HCT116 (cell line): Measurements from ENCODE around the gene PCBP3. TPM values are rescaled to one million over a fixed set of nuclear protein-coding genes. Genes with fewer than 3 reads are reported as not detected.

Experiments used
- ATAC-seq: fragments of 200-7000 bp; cut with Tn5 transposase; 2 replicates; pipeline ENCODE4 v1.9.1; 2020; ENCODE audit warnings: mild to moderate bottlenecking, moderate library complexity
- BruUV-seq: library from RNA; stranded (reverse); fragments of 400-500 nt; replicated peaks from 2 replicates; lab custom pipeline; 2021; lab: Mats Ljungman, UMichigan
- CTCF ChIA-PET: fragments of 300-600 bp; sonication (Branson Sonifier 250); formaldehyde crosslinking; loops from one replicate; lab custom pipeline; 2021; ENCODE audit warnings: antibody characterized with exemption; lab: Charles Lee
- POLR2A ChIA-PET: fragments of 300-600, 350-600 bp; sonication (Branson Sonifier 250); formaldehyde crosslinking; loops from one replicate; lab custom pipeline; 2021; ENCODE audit warnings: antibody characterized with exemption; lab: Charles Lee
- RAD21 ChIA-PET, 2 experiments: fragments of 300-600 bp; sonication (Branson Sonifier 250); formaldehyde crosslinking; loops; one replicate each; lab custom pipeline; 2023; ENCODE audit warnings: low total read pairs in 2 of 2; ENCODE audit not compliant: uncharacterized antibody in 2 of 2, unreplicated experiment in 2 of 2, low non-redundant PET in 1 of 2; lab: Charles Lee
- DNase-seq: peaks from one replicate; pipeline ENCODE4 v3.0.0-alpha.2; 2010; ENCODE audit warnings: low read depth, low spot score
- H2AFZ ChIP-seq: fragments of 200-600 bp; shearing (Covaris generic), sonication (generic); 2 replicates; pipeline ENCODE4 v1.6.1; 2017; ENCODE audit warnings: low read depth, mixed run types, mixed read lengths, antibody characterized with exemption, low read length; ENCODE audit not compliant: poor library complexity, severe bottlenecking
- H3K27ac ChIP-seq: 2 replicates; pipeline ENCODE4 v1.5.1; 2012; ENCODE audit warnings: low read depth, low read length
- H3K27me3 ChIP-seq: fragments of 200-600 bp; sonication (generic); 2 replicates; pipeline ENCODE4 v1.6.1; 2016; ENCODE audit warnings: mixed run types, low read length, mixed read lengths; ENCODE audit not compliant: insufficient read depth
- H3K36me3 ChIP-seq, 2 experiments: fragments of 200-500 bp in 1 of 2; fragments of 200-600 bp in 1 of 2; sonication (Bioruptor generic) in 1 of 2; sonication (generic) in 1 of 2; 2 replicates each; pipeline versions ENCODE4 v1.5.1 to v1.6.1; 2014 to 2016; ENCODE audit warnings: low read length in 2 of 2, inconsistent platforms in 1 of 2, mixed read lengths in 1 of 2, mixed run types in 1 of 2; ENCODE audit not compliant: insufficient read depth in 2 of 2, control insufficient read depth in 1 of 2
- H3K4me1 ChIP-seq, 2 experiments: fragments of 200-600 bp in 1 of 2; sonication (generic) in 1 of 2; 2 replicates each; pipeline versions ENCODE4 v1.5.1 to v1.6.1; 2012 to 2017; ENCODE audit warnings: low read length in 2 of 2, inconsistent platforms in 1 of 2, mild to moderate bottlenecking in 1 of 2, mixed read lengths in 1 of 2, mixed run types in 1 of 2, moderate library complexity in 1 of 2; ENCODE audit not compliant: insufficient read depth in 2 of 2, control insufficient read depth in 1 of 2
- H3K4me2 ChIP-seq: fragments of 200-600 bp; sonication (generic); 2 replicates; pipeline ENCODE4 v1.6.1; 2017; ENCODE audit warnings: mixed run types, low read length, mixed read lengths
- H3K4me3 ChIP-seq, 2 experiments: fragments of 200-600 bp in 1 of 2; sonication (generic) in 1 of 2; replicated peaks in 1 of 2; 2 replicates each; pipeline ENCODE4 v1.5.1; 2011 to 2016; ENCODE audit warnings: low read length in 2 of 2, control low read depth in 1 of 2, low read depth in 1 of 2, mild to moderate bottlenecking in 1 of 2, mixed read lengths in 1 of 2, mixed run types in 1 of 2
- H3K79me2 ChIP-seq: fragments of 200-600 bp; sonication (generic); 2 replicates; pipeline ENCODE4 v1.6.1; 2017; ENCODE audit warnings: mild to moderate bottlenecking, mixed run types, low read length, moderate library complexity, mixed read lengths; ENCODE audit not compliant: insufficient read depth
- H3K9ac ChIP-seq: fragments of 200-600 bp; sonication (generic); 2 replicates; pipeline ENCODE4 v1.6.1; 2016; ENCODE audit warnings: low read length, mixed read lengths
- H3K9me2 ChIP-seq: fragments of 200-600 bp; sonication (generic), shearing (Covaris generic); 2 replicates; pipeline ENCODE4 v1.6.1; 2017; ENCODE audit warnings: mixed run types, mild to moderate bottlenecking, moderate library complexity; ENCODE audit not compliant: insufficient read depth
- H3K9me3 ChIP-seq, 2 experiments: fragments of 200-500 bp in 1 of 2; fragments of 200-600 bp in 1 of 2; sonication (Bioruptor generic) in 1 of 2; sonication (generic) in 1 of 2; 2 replicates each; pipeline ENCODE4 v1.6.1; 2014 to 2017; ENCODE audit warnings: low read length in 2 of 2, mixed read lengths in 2 of 2, inconsistent platforms in 1 of 2, low read depth in 1 of 2, mild to moderate bottlenecking in 1 of 2, mixed run types in 1 of 2, moderate library complexity in 1 of 2; ENCODE audit not compliant: control insufficient read depth in 1 of 2, insufficient read depth in 1 of 2
- H4K20me1 ChIP-seq: fragments of 200-600 bp; sonication (generic), shearing (Covaris generic); 2 replicates; pipeline ENCODE4 v1.6.1; 2017; ENCODE audit warnings: mixed run types, mild to moderate bottlenecking, moderate library complexity; ENCODE audit not compliant: insufficient read depth
- ATF3 ChIP-seq: IDR thresholded peaks from 2 replicates; pipeline ENCODE4 v1.6.1; 2012
- CBX3 ChIP-seq: IDR thresholded peaks from 2 replicates; pipeline ENCODE4 v1.6.1; 2012; ENCODE audit warnings: low read depth
- CTCF ChIP-seq, 3 experiments: fragments of 200-600 bp in 1 of 3; sonication (generic) in 1 of 3; IDR thresholded peaks in 2 of 3; conservative IDR thresholded peaks in 1 of 3; 2 replicates each; pipeline ENCODE4 v1.5.1; 2012 to 2017; ENCODE audit warnings: low read depth in 2 of 3, low read length in 2 of 3, antibody characterized with exemption in 1 of 3, borderline replicate concordance in 1 of 3, control low read depth in 1 of 3, mild to moderate bottlenecking in 1 of 3, mixed read lengths in 1 of 3, mixed run types in 1 of 3, moderate library complexity in 1 of 3; ENCODE audit not compliant: insufficient read depth in 1 of 3
- ELF1 ChIP-seq: IDR thresholded peaks from 2 replicates; pipeline ENCODE4 v1.6.1; 2012; ENCODE audit warnings: low read depth, borderline replicate concordance
- EZH2 ChIP-seq: fragments of 200-600 bp; sonication (generic); IDR thresholded peaks from 2 replicates; pipeline ENCODE4 v1.6.1; 2017; ENCODE audit warnings: antibody characterized with exemption, mixed run types
- EZH2phosphoT487 ChIP-seq: fragments of 200-600 bp; IDR thresholded peaks from 2 replicates; pipeline ENCODE4 v1.6.1; 2018; ENCODE audit warnings: antibody characterized with exemption, borderline replicate concordance
- FOSL1 ChIP-seq: IDR thresholded peaks from 2 replicates; pipeline ENCODE4 v1.6.1; 2012; ENCODE audit warnings: low read depth
- MAX ChIP-seq: IDR thresholded peaks from 2 replicates; pipeline ENCODE4 v1.6.1; 2012
- POLR2A ChIP-seq: IDR thresholded peaks from 2 replicates; pipeline ENCODE4 v1.7.0; 2011; ENCODE audit warnings: borderline replicate concordance; ENCODE audit not compliant: insufficient read depth, insufficient read length; ENCODE audit errors: extremely low read depth
- POLR2AphosphoS5 ChIP-seq: IDR thresholded peaks from 2 replicates; pipeline ENCODE4 v1.6.1; 2011; ENCODE audit warnings: mild to moderate bottlenecking, low read depth, low read length, moderate library complexity
- RAD21 ChIP-seq: IDR thresholded peaks from 2 replicates; pipeline ENCODE4 v1.6.1; 2012; ENCODE audit warnings: low read depth, mild to moderate bottlenecking
- REST ChIP-seq: IDR thresholded peaks from 2 replicates; pipeline ENCODE4 v1.6.1; 2012; ENCODE audit warnings: low read depth
- SP1 ChIP-seq: IDR thresholded peaks from 2 replicates; pipeline ENCODE4 v1.6.1; 2012; ENCODE audit warnings: low read depth
- SRF ChIP-seq: IDR thresholded peaks from 2 replicates; pipeline ENCODE4 v1.6.1; 2012; ENCODE audit warnings: low read depth
- TCF7L2 ChIP-seq: IDR thresholded peaks from 2 replicates; pipeline ENCODE4 v1.7.0; 2011; ENCODE audit warnings: borderline replicate concordance, inconsistent platforms; ENCODE audit not compliant: insufficient read depth, insufficient read length; ENCODE audit errors: extremely low read depth
- YY1 ChIP-seq: IDR thresholded peaks from 2 replicates; pipeline ENCODE4 v1.6.1; 2011; ENCODE audit warnings: low read length, low read depth, moderate library complexity, mild to moderate bottlenecking; ENCODE audit not compliant: insufficient replicate concordance; ENCODE audit errors: extremely low read depth
- ZBTB33 ChIP-seq: IDR thresholded peaks from 2 replicates; pipeline ENCODE4 v1.6.1; 2011; ENCODE audit warnings: mild to moderate bottlenecking, low read length, moderate library complexity; ENCODE audit not compliant: insufficient replicate concordance; ENCODE audit errors: extremely low read depth
- ZFX ChIP-seq: fragments of 450-650 bp; IDR thresholded peaks from 2 replicates; pipeline ENCODE4 v1.6.1; 2017
- ZNF274 ChIP-seq: fragments of 200-500 bp; sonication (Bioruptor generic); IDR thresholded peaks from 2 replicates; pipeline ENCODE4 v1.6.1; 2014; ENCODE audit warnings: mild to moderate bottlenecking, low read depth, low read length, inconsistent platforms
- intact Hi-C: fragments of 100-400 bp; cut with micrococcal nuclease; formaldehyde crosslinking; loops from 2 replicates; pipeline ENCODE4 v1.10.0; 2022
- total RNA-seq: library from RNA; stranded (reverse); gene quantifications from one replicate; pipeline ENCODE4 v1.2.1, GENCODE V29; 2021; ENCODE audit not compliant: unreplicated experiment

The PCBP3 gene
- total RNA-seq, 1 experiment from 2014 or later: 3.1 TPM

- no peaks in the 10 kb centered on the region for H3K27me3 ChIP-seq
- POLR2A ChIA-PET: no interaction called here
These were observed 167.6 kb downstream of the PCBP3 start for GRCh38 chr21:45811136-45811535.

More at GRCh38 chr21:45811136-45811535, 167.6 kb downstream of the PCBP3 start:
- Histone ChIP-seq H3K79me2 (no peaks in the 10 kb centered on the region), H3K27ac (no peak overlapping the region), H3K36me3 (no peaks in the 10 kb centered on the region), H3K9me3 (no peaks in the 10 kb centered on the region), H3K4me3 (no peak overlapping the region), H3K9ac (no peak overlapping the region), H3K9me2 (no peaks in the 10 kb centered on the region), H4K20me1 (no peaks in the 10 kb centered on the region), H2AFZ (no peak overlapping the region), H3K4me1 (no peaks in the 10 kb centered on the region), H3K4me2 (no peak overlapping the region)
- no TSS peak for BruUV-seq
- ATAC-seq (no peak), DNase-seq (no peak)
- ChIA-PET RAD21 (no interaction called here), CTCF (interaction anchor here (2.4 kb wide), 1 partner anchor 255 kb away, joined by 6 read pairs; no protein-coding TSS in a partner anchor)
- TF ChIP-seq MAX (no peak), CTCF (IDR thresholded peaks at IDR 0.05 in 2 of 3, conservative IDR thresholded peaks at IDR 0.05 in 1 of 3; ENCODE audit: borderline replicate concordance in 1 of 3, insufficient read depth in 1 of 3, low read depth in 2 of 3, low read length in 2 of 3) (no peak), POLR2AphosphoS5 (no peak), TCF7L2 (no peak), YY1 (no peak), SRF (no peak), FOSL1 (no peak), POLR2A (no peak), CBX3 (no peak), RAD21 (no peak), EZH2phosphoT487 (no peak), ZNF274 (no peak), REST (no peak), ATF3 (no peak), ELF1 (no peak), ZBTB33 (no peak), SP1 (no peak), ZFX (no peak), EZH2 (no peak)
- intact Hi-C loops: no loop called here
